K562 treated with DMSO at 1 percent for 12 hours (cell line): ENCODE data around the gene APOA4. TPM values are rescaled to one million over a fixed set of nuclear protein-coding genes. Genes with fewer than 3 reads are reported as not detected.

Source experiments
- total RNA-seq: library from RNA; unstranded; fragments of 300-600 nt; gene quantifications from 2 replicates; pipeline ENCODE4 v1.2.3, GENCODE V29; 2022; ENCODE audit not compliant: insufficient read depth

APOA4 gene
- total RNA-seq, result not detected in 2 replicates

GRCh38 chr11:116823031-116823843 is at the start of gene APOA4:
Gene APOA4 (minus strand): TSS chr11:116823304. CDS start chr11:116823191, 113 bp downstream.

GRCh38 chr11:116837231-116838091 is 14.4 kb upstream of the APOA4 start, which contains the start of gene APOA1:
Gene APOA1 (minus strand): TSS chr11:116837622. CDS start chr11:116837387, 235 bp downstream.

GRCh38 chr11:116829525-116830183 is 6.5 kb upstream of the APOA4 start, which contains the start of gene APOC3:
Gene APOC3 (plus strand): TSS chr11:116829907. CDS start chr11:116830583, 676 bp downstream.

GRCh38 chr11:116791813-116792143 is 31.3 kb downstream of the APOA4 start, which contains the start of gene APOA5:
Gene APOA5 (minus strand): TSS chr11:116791879. CDS start chr11:116791860, 19 bp downstream.

GRCh38 chr11:116787786-116788486 is 35.2 kb downstream of the APOA4 start, which contains the start of gene ZPR1:
Gene ZPR1 (minus strand): TSS chr11:116788023. CDS start chr11:116787990, 33 bp downstream.

GRCh38 chr11:116772443-116773202 is 50.5 kb downstream of the APOA4 start, which contains the start of gene BUD13:
Gene BUD13 (minus strand): TSS chr11:116772987. CDS start chr11:116772964, 23 bp downstream.

Other genes with a start within 250 kb of the APOA4 start
- 13.7 and 21.4 TPM in 2 replicates for gene BUD13, start 50.3 kb downstream of the APOA4 start, total RNA-seq
- gene ZPR1, start 35.3 kb downstream of the APOA4 start, total RNA-seq, result 24.5 and 24.8 TPM in 2 replicates
- gene APOA5, start 31.4 kb downstream of the APOA4 start, total RNA-seq, result not detected in 2 replicates
- gene APOC3, start 6.6 kb upstream of the APOA4 start, total RNA-seq, result not detected in 2 replicates
- gene APOA1, start 14.3 kb upstream of the APOA4 start, total RNA-seq, result not detected in 2 replicates